Measurements from ENCODE around the gene SUMO3. TPM values are rescaled to one million over a fixed set of nuclear protein-coding genes. Genes with fewer than 3 reads are reported as not detected.

SUMO3 gene
- total RNA-seq, 1 experiment from 2014 or later: 82.9 TPM

DNA sequence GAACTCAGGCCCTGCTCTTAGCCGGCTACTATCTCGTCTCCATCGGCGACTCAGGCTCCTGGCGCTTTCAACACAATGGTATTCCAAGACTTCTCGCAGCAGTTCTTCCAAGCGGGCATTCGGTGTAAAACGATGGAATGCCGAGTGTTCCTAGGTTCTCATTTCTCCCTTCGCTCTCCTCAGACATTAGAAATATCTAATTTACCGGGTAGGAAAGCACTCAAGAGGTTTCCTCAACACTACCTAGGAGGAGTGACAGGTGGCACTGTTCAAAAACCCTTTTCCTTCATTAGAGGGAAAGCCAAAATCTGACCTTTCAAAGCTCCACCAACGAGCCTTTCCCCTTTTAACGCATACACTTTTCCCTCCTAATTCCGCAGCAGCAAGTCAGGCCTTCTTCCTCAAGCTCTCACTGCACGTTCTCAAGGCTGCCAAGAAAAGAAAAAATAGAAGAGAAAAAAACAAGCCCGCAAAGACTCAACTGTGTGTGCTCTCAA, 16.8 kb downstream of the SUMO3 start:
- no CpG with 5 or more reads among the region's 17 CpGs for WGBS (ENCODE audit: extremely low coverage, insufficient read length, low lambda C conversion rate)
- no peak overlapping the region for H2BK5ac ChIP-seq (ENCODE audit: insufficient read length, low read length)
- H3K18ac ChIP-seq (ENCODE audit: insufficient read length, low read depth, low read length): no peak overlapping the region
- H2BK120ac ChIP-seq (ENCODE audit: low read depth, low read length, poor library complexity, severe bottlenecking): no peak overlapping the region
- H3K9ac ChIP-seq (ENCODE audit: extremely low read depth, insufficient read length, low read length): peak overlapping the region; percentile 29
- H2BK12ac ChIP-seq (ENCODE audit: insufficient read length, low read depth, low read length): no peak overlapping the region
- peak overlapping the region; percentile 59 to 98 (median 95); a peak in 5 of 7 replicates for H3K27ac Mint-ChIP-seq
- no peak overlapping the region for H4K8ac ChIP-seq (replicated peaks; ENCODE audit: insufficient read length, low read depth, low read length)
- H3K14ac ChIP-seq (ENCODE audit: insufficient read depth, low read length): no peak overlapping the region
- no peak overlapping the region for H2AK5ac ChIP-seq (ENCODE audit: insufficient read length, low read length)
- no peak overlapping the region for H4K5ac ChIP-seq (ENCODE audit: insufficient read length, low read depth, low read length)
- peaks cover 19% of the 10 kb centered on the region; the same call in 1 of the 2 replicates for H3K79me2 ChIP-seq (ENCODE audit: insufficient read depth, low read length)
- H2AFZ ChIP-seq (ENCODE audit: low read length): no peak overlapping the region
- H2BK15ac ChIP-seq (ENCODE audit: low read depth, low read length): no peak overlapping the region
- H4K20me1 ChIP-seq (ENCODE audit: control insufficient read depth, insufficient read depth, insufficient read length): no peaks in the 10 kb centered on the region
- no peaks in the 10 kb centered on the region for H3K27me3 Mint-ChIP-seq (ENCODE audit: low read depth)
- H3K27ac ChIP-seq (ENCODE audit: insufficient read length, low read depth, low read length): no peak overlapping the region
- no peaks in the 10 kb centered on the region for H3K4me1 ChIP-seq (ENCODE audit: insufficient read depth, low read length)
- H3K23ac ChIP-seq (ENCODE audit: insufficient read length, low read depth, low read length): no peak overlapping the region
- no peak overlapping the region for H3K4ac ChIP-seq (ENCODE audit: low read depth, low read length)
- no peak for DNase-seq
- TF ChIP-seq CTCF (conservative IDR thresholded peaks at IDR 0.05): peak; percentile 54
- peaks cover 23 to 32% of the 10 kb centered on the region in 2 experiments for H3K4me1 Mint-ChIP-seq
- peaks cover 13% of the 10 kb centered on the region for H3K23me2 ChIP-seq (ENCODE audit: insufficient read length, low read depth, low read length, poor library complexity, severe bottlenecking)
- peak overlapping the region; percentile 48 for H3K4me2 ChIP-seq (ENCODE audit: insufficient read depth, insufficient read length, low read length)
- H3K36me3 Mint-ChIP-seq (ENCODE audit: insufficient read depth in 1 of 3, low read depth in 3 of 3): peaks cover 26 to 63% (median 48%) of the 10 kb centered on the region in 3 experiments
- H3K79me1 ChIP-seq (ENCODE audit: insufficient read depth, low read depth, low read length, poor library complexity, severe bottlenecking): peaks cover 2% of the 10 kb centered on the region
- no peak overlapping the region for H3K56ac ChIP-seq (ENCODE audit: insufficient read length, low read depth, low read length)
- no peak overlapping the region for H4K91ac ChIP-seq (ENCODE audit: insufficient read length, low read depth, low read length)
- H3K9me3 Mint-ChIP-seq: no peaks in the 10 kb centered on the region
- peak overlapping the region; percentile 95 to 96 for H3K4me3 Mint-ChIP-seq
- H3K9me3 ChIP-seq (ENCODE audit: control insufficient read depth, low read depth, low read length): no peaks in the 10 kb centered on the region
- no peaks in the 10 kb centered on the region for H3K27me3 ChIP-seq (ENCODE audit: insufficient read depth, low read length)
- no peak overlapping the region for H3T11ph ChIP-seq (ENCODE audit: low read length)
- no peak overlapping the region for H2BK20ac ChIP-seq (ENCODE audit: low read depth, low read length, poor library complexity, severe bottlenecking)
